Immature natural killer cell (primary cell): Measurements from ENCODE around the gene LSAMP. TPM values are rescaled to one million over a fixed set of nuclear protein-coding genes. Genes with fewer than 3 reads are reported as not detected.
"Not testable (repeated sequence)": the region's sequence is repeated elsewhere in the genome, so short reads cannot be mapped to it uniquely, and the experiment has no call there.

Experiments
- DNase-seq, 3 donors: peaks; one replicate each; pipeline ENCODE4 v3.0.0; 2022; ENCODE audit warnings: mixed read lengths in 1 of 3
- H3K27ac Mint-ChIP-seq, 6 donors: one replicate each; pipeline ENCODE4 v1.8.0; 2020; ENCODE audit warnings: mixed read lengths in 6 of 6, mild to moderate bottlenecking in 5 of 6, inconsistent platforms in 4 of 6, moderate library complexity in 3 of 6
- H3K27me3 Mint-ChIP-seq, 3 donors: one replicate each; pipeline ENCODE4 v1.8.0; 2020 to 2021; ENCODE audit warnings: low read depth in 3 of 3, mild to moderate bottlenecking in 3 of 3, mixed read lengths in 3 of 3, moderate library complexity in 3 of 3, inconsistent platforms in 1 of 3
- H3K36me3 Mint-ChIP-seq, 3 donors: one replicate each; pipeline ENCODE4 v1.8.0; 2020; ENCODE audit warnings: mixed read lengths in 3 of 3, inconsistent platforms in 2 of 3, mild to moderate bottlenecking in 2 of 3
- H3K4me1 Mint-ChIP-seq, 2 donors: one replicate each; pipeline ENCODE4 v1.8.0; 2020; ENCODE audit warnings: inconsistent platforms in 2 of 2, mild to moderate bottlenecking in 2 of 2, mixed read lengths in 2 of 2, moderate library complexity in 1 of 2
- H3K4me3 Mint-ChIP-seq, 5 donors: one replicate each; pipeline ENCODE4 v1.8.0; 2020; ENCODE audit warnings: mild to moderate bottlenecking in 5 of 5, mixed read lengths in 5 of 5, inconsistent platforms in 3 of 5, moderate library complexity in 3 of 5
- H3K9me3 Mint-ChIP-seq, 6 donors: one replicate each; pipeline ENCODE4 v1.8.0; 2020; ENCODE audit warnings: mild to moderate bottlenecking in 6 of 6, mixed read lengths in 6 of 6, inconsistent platforms in 4 of 6, moderate library complexity in 3 of 6
- polyA plus RNA-seq, 3 donors: library from polyadenylated mRNA; unstranded; fragments of 300-500 nt; fragmentation: Illumina TruSeq; gene quantifications; one replicate each; pipeline ENCODE4 v1.2.3, GENCODE V29; 2021

Gene LSAMP
- polyA plus RNA-seq, 3 donors from 2014 or later: not detected

DNA sequence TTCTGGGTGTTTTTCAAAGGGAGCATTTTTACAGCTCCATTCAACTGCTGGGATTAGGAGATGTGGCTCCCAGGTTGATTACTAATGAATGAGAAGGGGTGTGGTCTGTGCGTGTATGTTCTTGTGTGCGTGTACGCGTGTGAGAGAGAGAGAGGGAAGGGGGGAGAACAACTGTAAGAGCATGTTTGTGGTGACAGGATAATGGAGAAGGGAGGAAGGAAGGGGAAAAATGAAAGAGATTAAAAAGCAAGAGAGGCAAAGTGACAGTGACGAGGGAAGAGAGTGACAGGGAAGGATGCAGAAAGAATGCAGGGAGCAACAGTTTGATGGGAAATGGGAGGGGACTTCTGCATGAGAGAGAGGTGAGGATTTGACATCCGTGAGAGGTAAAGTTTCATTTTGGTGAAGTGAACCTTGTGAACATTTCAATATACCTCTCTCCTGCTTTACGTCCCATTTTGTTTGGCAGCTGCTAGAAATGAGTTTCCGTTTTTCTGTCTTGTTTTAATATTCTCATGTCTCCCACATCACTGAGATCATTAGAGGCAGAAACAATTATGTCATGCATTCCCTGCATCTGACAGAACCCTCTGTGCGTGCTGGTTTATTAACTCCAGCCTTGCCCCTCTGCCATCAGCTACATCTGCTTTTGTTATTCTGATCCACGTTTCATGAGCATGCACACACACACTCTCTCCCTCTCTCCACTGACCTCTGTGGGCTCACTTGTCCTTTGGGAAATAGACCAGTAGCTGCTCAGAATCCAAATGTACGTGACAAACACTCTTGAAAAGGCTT, 660.3 kb downstream of the LSAMP start:
- peak overlapping the region; percentile 89 to 95 (median 92) for H3K4me3 Mint-ChIP-seq
- peak in 1 of 3 donors; percentile 2 for DNase-seq
- no peaks in the 10 kb centered on the region for H3K36me3 Mint-ChIP-seq
- H3K4me1 Mint-ChIP-seq: peaks cover 14 to 16% of the 10 kb centered on the region in 2 donors
- no peaks in the 10 kb centered on the region for H3K9me3 Mint-ChIP-seq
- peak overlapping the region; percentile 71 to 99 (median 96) for H3K27ac Mint-ChIP-seq
- H3K27me3 Mint-ChIP-seq: peaks cover 12 to 17% (median 16%) of the 10 kb centered on the region in 3 donors

DNA sequence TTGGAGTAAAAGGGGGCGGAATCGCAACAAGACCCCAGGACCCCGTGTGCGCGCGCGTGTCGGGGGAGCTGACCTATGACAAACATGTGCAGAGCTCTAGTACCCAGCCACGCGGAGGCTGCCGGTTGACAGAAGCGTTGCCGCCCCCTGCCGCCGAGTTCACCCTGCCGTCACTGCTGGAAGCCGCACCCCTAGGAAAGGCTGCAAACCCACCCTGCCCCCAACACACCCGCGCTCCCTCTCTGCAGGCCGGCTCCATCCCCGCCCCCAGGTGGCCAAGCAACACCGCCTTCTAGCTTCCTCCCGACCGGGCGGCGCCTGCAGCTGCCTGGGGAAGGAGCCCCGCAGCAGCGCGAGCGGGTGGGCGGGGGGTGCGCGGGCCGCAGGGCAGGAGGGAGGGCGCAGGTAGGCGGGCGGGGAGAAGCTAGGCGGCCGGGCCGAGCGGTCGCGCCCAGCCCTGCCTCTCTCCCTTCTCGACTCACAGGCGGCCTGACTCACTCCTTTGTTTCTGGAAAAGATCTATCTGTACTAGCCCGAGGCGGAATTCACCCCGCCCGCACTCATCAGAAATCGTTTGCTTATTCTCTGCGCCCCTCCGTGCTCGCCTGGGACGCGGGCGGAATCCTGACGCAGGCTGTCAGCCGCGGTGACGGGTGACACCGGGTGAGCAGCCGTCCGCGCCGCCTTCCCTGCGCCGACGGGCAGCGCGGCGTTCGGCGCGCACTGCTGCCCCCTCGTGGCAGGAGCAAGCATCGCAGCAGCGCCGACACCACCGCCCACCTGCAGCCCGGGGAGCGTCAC, 661.1 kb downstream of the LSAMP start:
- Mint-ChIP-seq H3K27me3 (peaks cover 12 to 17% (median 16%) of the 10 kb centered on the region in 3 donors), H3K27ac (peak overlapping the region; percentile 94 to 99 (median 98)), H3K36me3 (no peaks in the 10 kb centered on the region), H3K4me1 (peaks cover 14 to 16% of the 10 kb centered on the region in 2 donors), H3K9me3 (no peaks in the 10 kb centered on the region), H3K4me3 (peak overlapping the region; percentile 89 to 95 (median 92))
- DNase-seq: peak; percentile 91 to 92 (median 92)

DNA sequence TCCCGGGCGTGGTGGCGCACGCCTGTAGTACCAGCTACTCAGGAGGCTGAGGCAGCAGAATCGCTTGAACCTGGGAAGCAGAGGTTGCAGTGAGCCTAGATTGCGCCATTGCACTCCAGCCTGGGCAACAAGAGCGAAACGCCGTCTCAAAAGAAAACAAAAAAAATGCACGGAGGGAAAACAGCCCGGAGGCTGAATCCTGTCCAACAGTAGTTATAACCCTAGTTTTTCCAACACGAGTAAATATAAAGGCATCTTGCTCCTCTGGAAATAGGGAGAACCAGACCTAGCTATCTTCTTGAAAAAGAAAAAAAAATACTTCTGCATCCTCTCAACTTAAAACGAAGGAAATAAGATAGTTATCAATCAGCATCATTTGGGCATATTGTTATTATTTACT, 661.9 kb downstream of the LSAMP start:
- peaks cover 14 to 16% of the 10 kb centered on the region in 2 donors for H3K4me1 Mint-ChIP-seq
- H3K4me3 Mint-ChIP-seq: peak overlapping the region; percentile 56 to 95 (median 92)
- H3K27ac Mint-ChIP-seq: peak overlapping the region in 5 of 6 donors; percentile 15 to 99 (median 97)
- DNase-seq, H3K9me3 Mint-ChIP-seq, H3K36me3 Mint-ChIP-seq: not testable (repeated sequence)
- peaks cover 12 to 17% (median 16%) of the 10 kb centered on the region in 3 donors for H3K27me3 Mint-ChIP-seq

DNA sequence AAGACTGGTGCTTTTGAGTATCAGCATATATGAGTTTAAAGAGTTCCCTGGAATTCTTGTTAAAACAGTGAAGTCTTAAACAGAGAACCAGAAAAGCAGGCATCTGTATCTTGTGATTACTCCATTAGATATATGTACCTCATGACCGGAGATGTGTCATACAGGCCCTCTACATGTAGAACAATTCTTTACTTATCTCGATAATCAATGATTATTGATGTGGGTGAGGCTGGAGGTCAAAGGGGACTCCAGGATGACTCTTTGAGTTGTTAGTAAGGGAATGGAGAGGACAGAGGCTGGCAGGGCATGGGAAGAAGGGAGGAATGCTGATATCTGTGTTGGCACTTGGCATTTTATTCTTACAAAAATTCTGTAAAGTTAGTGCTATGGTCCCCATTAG, 666.3 kb downstream of the LSAMP start:
- Mint-ChIP-seq H3K4me1 (peaks cover 3 to 5% of the 10 kb centered on the region in 2 donors), H3K9me3 (no peaks in the 10 kb centered on the region), H3K36me3 (no peaks in the 10 kb centered on the region), H3K4me3 (no peak overlapping the region), H3K27me3 (peaks cover 5 to 8% (median 7%) of the 10 kb centered on the region in 3 donors), H3K27ac (no peak overlapping the region)
- DNase-seq: no peak

DNA sequence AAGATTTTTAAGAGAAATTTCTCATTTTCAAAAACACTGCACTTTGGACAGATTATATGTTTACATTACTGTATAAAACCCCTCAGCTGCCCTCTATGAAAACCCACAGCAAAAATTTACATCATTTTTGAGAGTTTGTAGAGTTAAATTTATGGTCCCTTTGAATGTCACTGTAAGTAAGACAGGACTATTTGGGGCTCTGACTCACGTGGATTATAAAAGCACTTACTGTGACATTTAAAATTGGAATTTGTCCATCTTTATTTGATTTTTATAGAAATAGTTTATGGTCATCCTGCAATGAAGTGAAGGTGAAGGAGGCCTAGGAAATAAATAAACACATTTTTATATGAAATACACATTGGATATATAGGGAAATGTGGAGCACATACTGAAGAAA, 672.3 kb downstream of the LSAMP start:
- Mint-ChIP-seq H3K36me3 (no peaks in the 10 kb centered on the region), H3K27me3 (peaks cover 3 to 9% (median 5%) of the 10 kb centered on the region in 3 donors), H3K4me3 (no peak overlapping the region), H3K27ac (no peak overlapping the region), H3K4me1 (no peaks in the 10 kb centered on the region), H3K9me3 (no peaks in the 10 kb centered on the region)
- no peak for DNase-seq

DNA sequence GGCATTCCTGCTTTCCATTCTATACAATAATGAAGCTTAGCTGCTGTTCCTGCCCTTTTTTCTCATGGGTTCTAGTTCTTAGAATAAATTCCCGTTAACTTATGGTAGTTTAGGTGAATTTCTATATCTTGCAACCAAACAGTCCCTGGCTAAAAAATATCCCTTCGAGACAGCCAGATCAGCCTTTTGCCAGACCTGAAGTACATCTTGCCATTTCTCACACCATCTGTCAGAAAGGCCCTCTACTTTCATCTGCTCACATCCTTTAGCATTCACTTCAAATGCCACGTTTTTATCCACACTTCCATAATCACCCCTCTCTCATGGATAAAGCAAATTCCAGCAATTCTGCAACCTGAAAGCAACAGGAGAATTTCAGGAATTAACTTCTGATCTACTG, 676.6 kb downstream of the LSAMP start:
- Mint-ChIP-seq H3K27ac (no peak overlapping the region), H3K36me3 (no peaks in the 10 kb centered on the region), H3K4me1 (no peaks in the 10 kb centered on the region), H3K27me3 (peaks cover 0 to 6% (median 3%) of the 10 kb centered on the region in 3 donors), H3K9me3 (no peaks in the 10 kb centered on the region), H3K4me3 (no peak overlapping the region)
- no peak for DNase-seq

DNA sequence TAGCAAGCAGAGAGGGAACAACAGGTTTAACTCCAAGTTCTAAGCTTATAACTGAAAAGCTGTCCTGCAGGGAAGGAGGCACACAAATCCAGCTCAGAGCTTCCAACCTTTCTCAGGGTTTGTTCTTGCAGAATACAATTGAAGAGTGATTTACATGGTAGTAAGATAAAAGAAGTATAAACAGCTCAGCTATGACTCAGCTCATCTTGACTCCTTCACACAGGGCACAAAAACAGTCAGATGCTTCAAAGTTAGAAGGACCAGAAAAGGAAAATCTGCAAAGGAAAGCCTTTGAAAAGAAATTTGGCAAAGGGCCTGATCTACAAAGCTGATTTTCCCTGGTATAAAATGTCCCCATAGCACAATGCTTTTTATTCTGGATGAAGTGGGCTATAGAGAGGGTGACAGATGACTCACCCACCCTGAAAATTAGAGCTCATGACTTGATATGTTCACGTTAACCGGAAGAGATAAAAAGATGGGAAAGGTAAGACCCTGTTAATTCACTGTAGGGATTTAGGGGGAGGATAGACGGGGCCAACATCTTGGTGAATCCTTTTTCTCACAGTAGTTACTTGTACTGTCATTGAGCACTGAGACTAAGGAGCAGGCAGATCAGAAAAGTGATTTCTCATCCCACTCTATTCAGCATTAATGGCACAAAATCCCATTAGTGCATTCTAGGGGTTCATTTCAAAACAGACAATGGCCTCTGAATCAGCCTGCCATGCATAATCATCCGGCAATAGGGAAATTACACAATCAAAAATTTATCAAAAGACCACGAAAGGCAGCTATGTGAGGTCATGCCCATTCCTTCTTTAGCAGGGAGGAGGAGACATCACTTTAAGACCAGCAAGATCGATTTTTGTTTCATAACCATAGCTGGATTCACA, 678.5 kb downstream of the LSAMP start:
- Mint-ChIP-seq H3K27me3 (peaks cover 0 to 8% (median 5%) of the 10 kb centered on the region in 3 donors), H3K36me3 (no peaks in the 10 kb centered on the region), H3K9me3 (no peaks in the 10 kb centered on the region), H3K4me3 (no peak overlapping the region), H3K27ac (no peak overlapping the region), H3K4me1 (no peaks in the 10 kb centered on the region)
- no peak for DNase-seq

DNA sequence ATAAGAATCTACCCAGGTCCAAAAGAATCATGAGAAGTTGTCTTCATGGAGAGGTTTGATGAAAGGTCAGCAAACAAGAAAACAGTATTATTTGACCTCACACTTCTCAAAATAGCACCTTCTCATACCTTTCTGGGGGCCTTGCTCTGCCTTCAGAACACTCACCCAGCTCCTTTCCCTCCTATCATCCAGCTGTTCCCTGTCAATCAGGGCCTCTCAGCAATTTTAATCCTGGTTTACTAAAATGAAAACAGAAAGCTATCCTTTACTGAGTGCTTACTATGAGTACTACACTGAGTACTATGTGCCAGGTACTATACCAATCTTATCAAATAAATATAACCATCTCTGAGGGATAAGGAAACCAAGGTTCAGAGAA, 683.4 kb downstream of the LSAMP start:
- Mint-ChIP-seq H3K36me3 (no peaks in the 10 kb centered on the region), H3K27ac (no peak overlapping the region), H3K27me3 (peaks cover 2 to 8% (median 4%) of the 10 kb centered on the region in 3 donors), H3K9me3 (no peaks in the 10 kb centered on the region), H3K4me3 (no peak overlapping the region), H3K4me1 (no peaks in the 10 kb centered on the region)
- DNase-seq: no peak

DNA sequence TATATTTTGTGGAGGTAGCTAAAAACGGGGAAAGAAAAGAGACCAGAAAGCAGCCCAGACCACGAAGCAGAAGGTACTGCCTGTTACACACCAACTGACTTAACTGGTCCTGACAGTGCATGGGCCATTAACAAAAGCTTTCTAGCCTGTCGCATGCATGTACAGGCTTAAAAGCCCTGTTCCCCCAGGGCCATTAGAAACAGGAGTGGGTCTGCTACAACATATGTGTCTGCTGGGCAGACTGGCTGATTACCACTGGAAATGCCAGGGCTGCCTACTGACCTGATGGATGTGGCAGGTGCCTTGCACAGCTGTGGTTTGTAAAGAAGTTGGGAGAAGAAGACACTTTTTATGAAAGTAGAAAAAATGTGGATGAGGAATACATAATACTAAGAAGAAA, 684.6 kb downstream of the LSAMP start:
- Mint-ChIP-seq H3K9me3 (no peaks in the 10 kb centered on the region), H3K36me3 (no peaks in the 10 kb centered on the region), H3K27me3 (peaks cover 3 to 9% (median 4%) of the 10 kb centered on the region in 3 donors), H3K4me3 (no peak overlapping the region), H3K27ac (no peak overlapping the region), H3K4me1 (no peaks in the 10 kb centered on the region)
- no peak for DNase-seq

DNA sequence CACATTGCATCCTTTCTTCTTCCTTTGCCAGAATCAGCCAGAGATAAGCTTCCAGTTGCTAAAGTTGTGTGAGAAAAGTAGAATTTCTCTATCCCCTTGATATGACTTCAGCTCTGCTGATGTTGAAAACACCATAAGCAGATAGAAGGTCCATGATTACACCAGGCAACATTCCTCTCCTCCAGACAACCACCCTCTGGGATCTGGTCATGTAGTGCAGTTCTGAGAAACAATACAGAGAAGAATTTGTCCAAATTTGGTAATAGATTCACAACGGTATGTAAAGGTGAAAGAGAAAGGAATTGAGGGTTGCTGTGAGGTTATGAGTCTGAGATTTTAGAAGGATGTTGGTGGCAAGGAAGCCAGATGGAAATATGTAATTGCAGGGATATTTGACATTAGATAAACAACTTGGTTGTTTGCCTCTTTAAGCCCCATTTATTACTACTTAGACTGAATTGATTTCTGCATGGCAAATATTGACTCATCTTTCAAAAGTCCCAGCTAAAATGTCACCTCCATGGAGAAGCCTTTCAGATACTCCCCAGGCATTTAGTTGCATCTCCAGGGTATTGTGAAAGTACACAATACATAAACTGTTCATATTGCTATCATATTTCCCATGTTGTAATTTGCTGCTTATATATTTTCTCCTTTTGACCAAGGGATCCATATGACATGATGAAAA, 687.1 kb downstream of the LSAMP start:
- no peaks in the 10 kb centered on the region for H3K4me1 Mint-ChIP-seq
- H3K27ac Mint-ChIP-seq: no peak overlapping the region
- H3K9me3 Mint-ChIP-seq: no peaks in the 10 kb centered on the region
- peaks cover 3 to 16% (median 3%) of the 10 kb centered on the region in 3 donors for H3K27me3 Mint-ChIP-seq
- no peaks in the 10 kb centered on the region for H3K36me3 Mint-ChIP-seq
- no peak overlapping the region for H3K4me3 Mint-ChIP-seq
- no peak for DNase-seq

DNA sequence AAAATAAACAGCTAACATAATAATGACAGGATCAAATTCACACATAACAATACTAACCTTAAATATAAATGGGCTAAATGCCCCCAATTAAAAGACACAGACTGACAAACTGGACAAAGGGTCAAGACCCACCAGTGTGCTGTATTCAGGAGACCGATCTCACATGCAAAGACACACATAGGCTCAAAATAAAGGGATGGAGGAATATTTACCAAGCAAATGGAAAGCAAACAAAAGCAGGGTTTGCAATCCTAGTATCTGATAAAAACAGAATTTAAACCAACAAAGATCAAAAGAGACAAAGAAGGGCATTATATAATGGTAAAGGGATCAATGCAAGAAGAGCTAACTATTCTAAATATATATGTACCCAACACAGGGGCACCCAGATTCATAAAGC, 692.3 kb downstream of the LSAMP start:
- not testable (repeated sequence) for H3K4me3 Mint-ChIP-seq, H3K36me3 Mint-ChIP-seq, DNase-seq, H3K4me1 Mint-ChIP-seq, H3K9me3 Mint-ChIP-seq, H3K27ac Mint-ChIP-seq
- peaks cover 1 to 12% (median 2%) of the 10 kb centered on the region in 3 donors for H3K27me3 Mint-ChIP-seq
